H1 (cell line): ENCODE measurements around the gene TXNL4A. TPM values are rescaled to one million over a fixed set of nuclear protein-coding genes. Genes with fewer than 3 reads are reported as not detected.

ENCODE experiments used
- ATF2 ChIP-seq: IDR thresholded peaks from 2 replicates; pipeline ENCODE4 v1.6.1; 2012; ENCODE audit warnings: low read length, inconsistent platforms
- CHD2 ChIP-seq: IDR thresholded peaks from 2 replicates; pipeline ENCODE4 v1.6.1; 2012; ENCODE audit warnings: low read length, improper control_type of control experiment
- CHD7 ChIP-seq: fragments of 300-600 bp; sonication (generic); IDR thresholded peaks from 2 replicates; pipeline ENCODE4 v1.7.1; 2012; ENCODE audit warnings: low read length, moderate library complexity, mild to moderate bottlenecking, inconsistent platforms; ENCODE audit not compliant: insufficient replicate concordance
- EZH2 ChIP-seq: fragments of 200-600 bp; sonication (generic); IDR thresholded peaks from 2 replicates; pipeline ENCODE4 v1.7.1; 2012; ENCODE audit warnings: low read depth, mild to moderate bottlenecking, moderate library complexity, low read length, inconsistent platforms; ENCODE audit not compliant: severe bottlenecking
- SAP30 ChIP-seq: fragments of 300-600 bp; sonication (generic); IDR thresholded peaks from 2 replicates; pipeline ENCODE4 v1.7.1; 2012; ENCODE audit warnings: low read length, moderate library complexity, mild to moderate bottlenecking, inconsistent platforms; ENCODE audit not compliant: insufficient read depth, insufficient replicate concordance
- polyA plus RNA-seq, 7 experiments: library from polyadenylated mRNA; depleted of rRNA in 3 of 7; stranded (reverse) in 5 of 7; unstranded in 2 of 7; fragments of >200 nt in 5 of 7; fragments of 200-250 nt in 2 of 7; gene quantifications; 1 replicate in 5 of 7; 2 replicates in 1 of 7; 4 replicates in 1 of 7; pipeline versions ENCODE4 v1.2.1 to v1.2.3, GENCODE V29; 2011 to 2013; ENCODE audit warnings: missing spikeins in 2 of 7, mixed read lengths in 2 of 7
- total RNA-seq: library from RNA; stranded (reverse); fragmentation: NEBNext Ultra II Directional; extraction: Animal tissue kit (Norgen Biotek cat#: 25700); gene quantifications from 2 replicates; pipeline ENCODE4 v1.2.1, GENCODE V29; 2021
- TF ChIP-seq, protein P1 (sequence below): IDR thresholded peaks from 2 replicates; pipeline ENCODE4 v1.6.1; 2011; ENCODE audit warnings: low read depth, mild to moderate bottlenecking, low read length; ENCODE audit not compliant: insufficient read depth

TXNL4A gene
- total and polyA plus RNA-seq, 2 of the 8 experiments (the other 6 are each of a cell fraction or from before 2014, with no cell fraction given), result 169 to 181 TPM

- no peak for TF ChIP-seq ATF2
- TF ChIP-seq EZH2, result no peak
- TF ChIP-seq SAP30, result no peak
- TF ChIP-seq CHD7, result no peak
- TF ChIP-seq, protein P1, sequence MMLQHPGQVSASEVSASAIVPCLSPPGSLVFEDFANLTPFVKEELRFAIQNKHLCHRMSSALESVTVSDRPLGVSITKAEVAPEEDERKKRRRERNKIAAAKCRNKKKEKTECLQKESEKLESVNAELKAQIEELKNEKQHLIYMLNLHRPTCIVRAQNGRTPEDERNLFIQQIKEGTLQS, result no peak
- TF ChIP-seq CHD2, result no peak
Observed at GRCh38 chr18:79989195-79989497, 783 bp upstream of the TXNL4A start (continued).
